ENCODE measurements around the gene TPPP2.
"Not testable (repeated sequence)": the region's sequence is repeated elsewhere in the genome, so short reads cannot be mapped to it uniquely, and the experiment has no call there.

TPPP2 gene

GRCh38 chr14:21029917-21030316 is at the start of gene TPPP2:
Gene TPPP2, plus strand, starts transcription at chr14:21030217. Its CDS starts 365 bp downstream, at chr14:21030582.
- DNase-seq, result no peak

GRCh38 chr14:20980906-20981305 is 49.1 kb upstream of the TPPP2 start:
- DNase-seq, result no peak

GRCh38 chr14:20982646-20983369 is 47.2 kb upstream of the TPPP2 start:
- no peak for DNase-seq

- not testable (repeated sequence) for DNase-seq
Observed at GRCh38 chr14:20985650-20986049, 44.4 kb upstream of the TPPP2 start.

- no peak for DNase-seq
Observed at GRCh38 chr14:20986811-20987210, 43.2 kb upstream of the TPPP2 start.

- no peak for DNase-seq
Observed at GRCh38 chr14:20988717-20989470, 41.1 kb upstream of the TPPP2 start.

- DNase-seq, result no peak
Observed at GRCh38 chr14:20989471-20989786, 40.6 kb upstream of the TPPP2 start.

- peak; percentile 82 for DNase-seq
Observed at GRCh38 chr14:20989787-20990600, 40.0 kb upstream of the TPPP2 start, which contains the start of gene METTL17. Gene METTL17, plus strand, starts transcription at chr14:20989980. Its CDS starts 23 bp downstream, at chr14:20990003.

GRCh38 chr14:20996521-20996920 is 33.5 kb upstream of the TPPP2 start:
- DNase-seq, result no peak

GRCh38 chr14:20997115-20997514 is 32.9 kb upstream of the TPPP2 start:
- DNase-seq, result no peak

GRCh38 chr14:20997564-20997963 is 32.5 kb upstream of the TPPP2 start:
- no peak for DNase-seq

- no peak for DNase-seq
Observed at GRCh38 chr14:20998139-20998538, 31.9 kb upstream of the TPPP2 start.

GRCh38 chr14:20998674-20999366 is 31.2 kb upstream of the TPPP2 start, which contains the start of gene SLC39A2:
Gene SLC39A2, plus strand, starts transcription at chr14:20999293. Its CDS starts 154 bp downstream, at chr14:20999447.
- no peak for DNase-seq

GRCh38 chr14:20999591-20999990 is 30.4 kb upstream of the TPPP2 start:
- DNase-seq, result no peak

- DNase-seq, result no peak
Observed at GRCh38 chr14:21001218-21001617, 28.8 kb upstream of the TPPP2 start.

GRCh38 chr14:21003788-21004346 is 26.1 kb upstream of the TPPP2 start:
- no peak for DNase-seq

- DNase-seq, result not testable (repeated sequence)
Observed at GRCh38 chr14:21009721-21010120, 20.3 kb upstream of the TPPP2 start.

- no peak for DNase-seq
Observed at GRCh38 chr14:21011136-21011535, 18.9 kb upstream of the TPPP2 start.

- peak; percentile 84 for DNase-seq
Observed at GRCh38 chr14:21014761-21015190, 15.2 kb upstream of the TPPP2 start.

GRCh38 chr14:21015312-21015711 is 14.7 kb upstream of the TPPP2 start:
- DNase-seq, result no peak

- DNase-seq, result no peak
Observed at GRCh38 chr14:21016413-21017190, 13.4 kb upstream of the TPPP2 start.

Data from NCI-H2029 (cell line).